ENCODE measurements around the gene AQP12B. TPM values are rescaled to one million over a fixed set of nuclear protein-coding genes. Genes with fewer than 3 reads are reported as not detected.
"Not testable (repeated sequence)": the region's sequence is repeated elsewhere in the genome, so short reads cannot be mapped to it uniquely, and the experiment has no call there.

Gene AQP12B
- not detected for total RNA-seq

GRCh38 chr2:240682431-240683224 lies at the start of gene AQP12B:
Gene AQP12B, minus strand, starts transcription at chr2:240682885. Its CDS starts 48 bp downstream, at chr2:240682837.
- H3K9me3 ChIP-seq; H3K4me3 ChIP-seq; H3K4me1 ChIP-seq; intact Hi-C loops (cut with DNase I; ENCODE audit: low total_unique reads); H3K36me3 ChIP-seq; DNase-seq (ENCODE audit: low spot score in 2 of 2); H3K27ac ChIP-seq; H3K27me3 ChIP-seq: not testable (repeated sequence)

GRCh38 chr2:240732184-240732583 lies 49.5 kb upstream of the AQP12B start:
- TF ChIP-seq, protein P1, sequence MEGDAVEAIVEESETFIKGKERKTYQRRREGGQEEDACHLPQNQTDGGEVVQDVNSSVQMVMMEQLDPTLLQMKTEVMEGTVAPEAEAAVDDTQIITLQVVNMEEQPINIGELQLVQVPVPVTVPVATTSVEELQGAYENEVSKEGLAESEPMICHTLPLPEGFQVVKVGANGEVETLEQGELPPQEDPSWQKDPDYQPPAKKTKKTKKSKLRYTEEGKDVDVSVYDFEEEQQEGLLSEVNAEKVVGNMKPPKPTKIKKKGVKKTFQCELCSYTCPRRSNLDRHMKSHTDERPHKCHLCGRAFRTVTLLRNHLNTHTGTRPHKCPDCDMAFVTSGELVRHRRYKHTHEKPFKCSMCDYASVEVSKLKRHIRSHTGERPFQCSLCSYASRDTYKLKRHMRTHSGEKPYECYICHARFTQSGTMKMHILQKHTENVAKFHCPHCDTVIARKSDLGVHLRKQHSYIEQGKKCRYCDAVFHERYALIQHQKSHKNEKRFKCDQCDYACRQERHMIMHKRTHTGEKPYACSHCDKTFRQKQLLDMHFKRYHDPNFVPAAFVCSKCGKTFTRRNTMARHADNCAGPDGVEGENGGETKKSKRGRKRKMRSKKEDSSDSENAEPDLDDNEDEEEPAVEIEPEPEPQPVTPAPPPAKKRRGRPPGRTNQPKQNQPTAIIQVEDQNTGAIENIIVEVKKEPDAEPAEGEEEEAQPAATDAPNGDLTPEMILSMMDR (IDR thresholded peaks at IDR 0.05), result no peak
- TF ChIP-seq POLR2A (IDR thresholded peaks at IDR 0.05) (no peak), POLR2AphosphoS5 (IDR thresholded peaks at IDR 0.05) (no peak)
- Histone ChIP-seq H3K9me3 (no peaks in the 10 kb centered on the region), H3K4me3 (no peak overlapping the region), H3K27ac (no peak overlapping the region), H3K4me1 (no peaks in the 10 kb centered on the region), H3K36me3 (no peaks in the 10 kb centered on the region), H3K27me3 (peaks cover 0 to 30% of the 10 kb centered on the region in 2 donors)
- DNase-seq (ENCODE audit: low spot score in 2 of 2), result no peak
- intact Hi-C loops (cut with DNase I; ENCODE audit: low total_unique reads), result no loop called here

DNA sequence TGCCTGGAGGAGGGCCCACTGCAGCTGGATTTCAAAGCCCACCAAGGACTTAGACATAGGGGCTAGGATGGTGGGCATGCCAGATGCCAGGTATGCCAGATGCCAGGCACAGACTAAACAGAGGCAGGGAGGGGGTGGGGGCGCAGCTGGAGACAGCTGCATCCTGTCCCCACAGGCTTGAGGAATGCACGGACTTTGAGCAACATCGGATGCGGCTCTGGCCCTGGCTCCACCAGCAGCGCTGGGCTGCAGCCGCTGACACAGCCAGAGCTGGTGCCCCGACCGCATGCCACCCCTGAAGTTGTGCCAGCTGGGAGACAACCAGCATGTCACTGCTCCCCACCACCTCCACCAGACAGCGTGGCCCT lies 48.5 kb upstream of the AQP12B start:
- no peak for DNase-seq (ENCODE audit: low spot score in 2 of 2)
- Histone ChIP-seq H3K27ac (no peak overlapping the region), H3K27me3 (peaks cover 0 to 28% of the 10 kb centered on the region in 2 donors), H3K4me1 (no peaks in the 10 kb centered on the region), H3K36me3 (no peaks in the 10 kb centered on the region), H3K9me3 (no peaks in the 10 kb centered on the region), H3K4me3 (no peak overlapping the region)
- TF ChIP-seq, protein P1 (IDR thresholded peaks at IDR 0.05), result no peak
- TF ChIP-seq POLR2A (IDR thresholded peaks at IDR 0.05) (no peak), POLR2AphosphoS5 (IDR thresholded peaks at IDR 0.05) (no peak)
- intact Hi-C loops (cut with DNase I; ENCODE audit: low total_unique reads), result no loop called here

DNA sequence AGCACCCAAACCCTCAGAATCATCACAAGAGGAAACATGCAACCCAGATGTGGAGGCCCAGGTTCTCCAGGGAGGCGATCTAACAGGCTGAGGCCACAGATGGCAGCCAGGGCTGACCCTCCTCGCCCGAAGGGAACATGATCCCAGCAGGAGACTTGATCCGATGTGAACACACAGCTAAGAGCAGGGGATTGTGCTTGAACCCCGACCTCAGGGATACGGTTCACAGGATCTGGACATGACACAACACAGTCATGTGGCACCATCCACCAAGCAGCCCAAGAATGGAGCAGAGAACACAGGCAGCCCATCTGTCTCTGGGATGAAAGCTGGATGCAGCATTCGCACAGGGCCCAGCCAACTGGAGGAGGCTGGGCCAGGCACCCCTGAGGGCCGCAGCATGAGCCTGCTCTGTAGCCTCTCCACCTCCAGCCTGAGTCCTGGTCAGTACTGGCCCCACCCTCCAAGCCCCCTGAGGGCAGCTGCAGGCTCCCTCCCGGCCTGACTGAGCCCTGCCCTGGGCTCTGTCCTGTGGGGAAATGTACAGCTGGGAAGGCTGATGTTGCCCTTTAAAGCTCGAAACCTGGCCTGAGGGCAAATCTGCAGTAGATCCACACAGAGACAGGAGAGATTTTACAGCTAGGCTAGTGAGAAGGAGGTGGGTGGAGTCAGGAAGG lies 48.0 kb upstream of the AQP12B start:
- no peak for DNase-seq (ENCODE audit: low spot score in 2 of 2)
- H3K9me3 ChIP-seq, result no peaks in the 10 kb centered on the region

GRCh38 chr2:240728827-240729226 lies 46.1 kb upstream of the AQP12B start:
- no peak overlapping the region for H3K27ac ChIP-seq
- peaks cover 0 to 26% of the 10 kb centered on the region in 2 donors for H3K27me3 ChIP-seq
- intact Hi-C loops (cut with DNase I; ENCODE audit: low total_unique reads), result no loop called here
- no peak overlapping the region for H3K4me3 ChIP-seq
- no peaks in the 10 kb centered on the region for H3K9me3 ChIP-seq
- DNase-seq (ENCODE audit: low spot score in 2 of 2), result no peak
- no peaks in the 10 kb centered on the region for H3K4me1 ChIP-seq
- TF ChIP-seq POLR2AphosphoS5 (IDR thresholded peaks at IDR 0.05), result no peak
- no peak for TF ChIP-seq POLR2A (IDR thresholded peaks at IDR 0.05)
- TF ChIP-seq, protein P1 (IDR thresholded peaks at IDR 0.05), result no peak
- H3K36me3 ChIP-seq, result no peaks in the 10 kb centered on the region

More for the DNA sequence above, 48.0 kb upstream of the AQP12B start:
- H3K4me1 ChIP-seq, result no peaks in the 10 kb centered on the region
- H3K27me3 ChIP-seq, result peaks cover 0 to 26% of the 10 kb centered on the region in 2 donors
- H3K36me3 ChIP-seq, result no peaks in the 10 kb centered on the region
- H3K27ac ChIP-seq, result no peak overlapping the region
- H3K4me3 ChIP-seq, result no peak overlapping the region
- intact Hi-C loops (cut with DNase I; ENCODE audit: low total_unique reads), result no loop called here
- TF ChIP-seq, protein P1 (IDR thresholded peaks at IDR 0.05), result no peak
- TF ChIP-seq POLR2AphosphoS5 (IDR thresholded peaks at IDR 0.05) (no peak), POLR2A (IDR thresholded peaks at IDR 0.05) (no peak)
